ENCODE data around the gene SPINT1. TPM values are rescaled to one million over a fixed set of nuclear protein-coding genes. Genes with fewer than 3 reads are reported as not detected.

SPINT1 gene
- total and polyA plus RNA-seq, 7 donors, result 0.03 to 0.54 (median 0.19) TPM

DNA sequence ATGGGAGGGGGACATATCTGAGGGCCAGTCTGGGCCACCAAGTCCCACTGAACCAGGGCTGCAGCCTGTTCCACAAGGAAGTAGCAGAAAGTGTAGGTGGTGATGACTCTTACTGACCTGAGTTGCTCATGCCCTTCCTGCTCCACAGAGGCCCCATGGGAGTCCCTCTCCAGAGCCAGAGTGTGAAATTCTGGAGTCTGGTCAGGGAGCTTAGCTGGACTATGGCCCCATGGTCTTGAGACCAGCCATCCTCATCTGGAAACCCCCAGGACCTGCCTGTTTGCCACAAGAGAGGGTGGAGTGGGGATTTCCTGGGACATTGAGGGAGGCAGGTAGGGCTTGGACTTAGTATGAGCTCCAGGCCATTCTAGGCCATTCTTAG, 3.0 kb downstream of the SPINT1 start:
- Histone ChIP-seq H3K36me3 (ENCODE audit: insufficient read depth in 1 of 2, low read depth in 1 of 2) (no peaks in the 10 kb centered on the region), H3K4me3 (no peak overlapping the region), H3K4me1 (peaks cover 8% of the 10 kb centered on the region), H3K27me3 (ENCODE audit: insufficient read depth in 3 of 3, low read length in 2 of 3) (peaks cover 0 to 51% (median 21%) of the 10 kb centered on the region in 3 donors), H3K27ac (no peak overlapping the region), H3K9me3 (no peaks in the 10 kb centered on the region)
- no peak for ATAC-seq
- TF ChIP-seq CTCF (IDR thresholded peaks at IDR 0.05), result no peak
- intact Hi-C loops (cut with DNase I), result loop anchor here (10.0 kb wide), 1 partner anchor 62 kb away; no protein-coding TSS in a partner anchor
- no peak for DNase-seq

GRCh38 chr15:40847223-40847961, 3.5 kb downstream of the SPINT1 start:
- peak in 1 of 2 donors; percentile 30 for DNase-seq
- ATAC-seq, result peak in 1 of 4 donors; percentile 13

DNA sequence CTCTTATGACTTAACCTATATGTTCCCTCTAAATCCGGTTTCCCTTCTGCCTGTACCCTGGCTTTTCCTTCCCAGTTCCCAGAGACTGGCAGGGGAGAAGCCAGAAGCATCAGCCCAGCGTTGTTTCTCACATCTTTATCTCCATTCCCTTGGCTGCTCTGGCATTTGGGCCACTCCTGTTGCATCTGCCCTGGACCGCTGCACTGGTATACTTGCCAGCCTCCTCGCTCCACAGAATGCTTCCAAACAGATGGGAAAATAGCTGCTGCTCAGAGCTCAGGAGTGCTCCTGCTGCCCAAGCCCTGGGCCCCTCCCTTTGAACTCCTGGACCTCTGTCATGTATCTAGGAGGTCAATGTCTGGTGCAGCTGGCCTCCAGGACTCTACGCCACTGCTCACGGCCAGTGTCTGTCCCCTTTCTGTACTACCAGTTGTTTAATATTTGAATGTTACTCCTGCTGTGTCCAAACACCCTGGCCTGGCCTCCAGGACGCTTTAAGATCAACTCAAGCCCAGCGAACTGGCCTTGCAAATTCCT, 6.8 kb downstream of the SPINT1 start:
- Histone ChIP-seq H3K36me3 (ENCODE audit: insufficient read depth in 1 of 2, low read depth in 1 of 2) (no peaks in the 10 kb centered on the region), H3K4me1 (no peaks in the 10 kb centered on the region), H3K9me3 (no peaks in the 10 kb centered on the region), H3K27ac (no peak overlapping the region), H3K4me3 (no peak overlapping the region), H3K27me3 (ENCODE audit: insufficient read depth in 3 of 3, low read length in 2 of 3) (peaks cover 0 to 13% (median 3%) of the 10 kb centered on the region in 3 donors)
- DNase-seq (peak in 1 of 2 donors; percentile 27), ATAC-seq (no peak)
- WGBS, 3 donors, result 52 to 61% (median 56%) methylated on average over 8 of the region's 8 CpGs
- intact Hi-C loops (cut with DNase I), result loop anchor here in 1 of 2 donors (10.0 kb wide), 1 partner anchor 336 kb away; no protein-coding TSS in a partner anchor
- TF ChIP-seq CTCF (IDR thresholded peaks at IDR 0.05), result no peak

More at GRCh38 chr15:40847223-40847961, 3.5 kb downstream of the SPINT1 start:
- peaks cover 8% of the 10 kb centered on the region for H3K4me1 ChIP-seq
- intact Hi-C loops (cut with DNase I), result loop anchor here (10.0 kb wide), 1 partner anchor 63 kb away; no protein-coding TSS in a partner anchor
- peaks cover 0 to 46% (median 19%) of the 10 kb centered on the region in 3 donors for H3K27me3 ChIP-seq (ENCODE audit: insufficient read depth in 3 of 3, low read length in 2 of 3)
- no peak overlapping the region for H3K27ac ChIP-seq
- no peak for TF ChIP-seq CTCF (IDR thresholded peaks at IDR 0.05)
- 70 to 84% (median 78%) methylated on average over 7 of the region's 7 CpGs for WGBS, 3 donors
- H3K9me3 ChIP-seq, result no peaks in the 10 kb centered on the region
- H3K4me3 ChIP-seq, result no peak overlapping the region
- H3K36me3 ChIP-seq (ENCODE audit: insufficient read depth in 1 of 2, low read depth in 1 of 2), result no peaks in the 10 kb centered on the region

DNA sequence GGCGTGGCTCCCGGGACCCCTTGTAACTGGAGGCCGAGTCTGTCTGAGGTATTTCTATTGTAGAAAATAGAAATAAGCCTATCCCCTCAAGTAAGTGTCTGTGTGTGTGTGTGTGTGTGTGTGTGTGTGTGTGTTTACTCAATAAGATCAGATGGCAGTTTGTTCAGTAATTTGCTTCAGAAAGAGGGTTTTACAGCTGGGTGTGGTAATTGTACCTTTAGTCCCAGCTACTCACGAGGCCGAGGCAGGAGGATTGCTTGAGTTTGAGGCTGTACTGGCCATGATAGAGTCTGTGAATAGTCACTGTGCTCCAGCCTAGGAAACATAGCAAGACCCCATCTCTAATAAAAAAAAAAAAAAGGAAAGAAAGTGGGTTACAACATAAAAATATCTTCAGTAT, 8.7 kb downstream of the SPINT1 start:
- Histone ChIP-seq H3K27me3 (ENCODE audit: insufficient read depth in 3 of 3, low read length in 2 of 3) (no peaks in the 10 kb centered on the region), H3K4me1 (peaks cover under 1% of the 10 kb centered on the region), H3K9me3 (no peaks in the 10 kb centered on the region), H3K27ac (no peak overlapping the region), H3K4me3 (no peak overlapping the region), H3K36me3 (ENCODE audit: insufficient read depth in 1 of 2, low read depth in 1 of 2) (no peaks in the 10 kb centered on the region)
- intact Hi-C loops (cut with DNase I), result loop anchor here in 1 of 2 donors (10.0 kb wide), 1 partner anchor 338 kb away; no protein-coding TSS in a partner anchor
- WGBS, 3 donors, result 89 to 96% (median 94%) methylated on average over 5 of the region's 5 CpGs
- no peak for ATAC-seq
- DNase-seq, result peak in 1 of 2 donors; percentile 6
- TF ChIP-seq CTCF (IDR thresholded peaks at IDR 0.05), result no peak

Measured in psoas muscle (tissue), 8 donors.